GM18867 (cell line): ENCODE results near the gene IL1RL2.

ENCODE experiments used
- ATAC-seq: cut with Tn5 transposase; IDR thresholded peaks from one replicate; pipeline ENCODE4 v1.9.1; 2021; ENCODE audit warnings: mild to moderate bottlenecking, moderate library complexity; ENCODE audit not compliant: unreplicated experiment

The IL1RL2 gene

DNA sequence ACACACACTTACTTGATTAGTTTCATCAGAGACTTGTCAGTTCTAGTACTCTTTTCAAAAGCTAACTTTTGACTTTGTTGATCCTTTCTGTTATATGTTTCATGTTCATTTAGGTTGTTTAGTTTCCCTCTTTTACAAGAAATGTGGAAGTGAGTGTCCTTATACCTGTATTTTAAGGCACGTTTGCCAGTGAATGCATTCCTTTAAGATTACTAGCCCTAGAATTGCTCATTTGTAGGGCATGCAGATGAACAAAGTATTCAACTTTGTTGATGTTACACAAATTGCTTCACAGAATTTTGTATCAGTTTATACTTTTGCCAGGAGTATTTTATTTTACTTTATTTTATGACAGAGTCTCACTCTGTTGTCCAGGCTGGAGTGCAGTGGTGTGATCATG lies 6.3 kb downstream of the IL1RL2 start:
- no peak for ATAC-seq

DNA sequence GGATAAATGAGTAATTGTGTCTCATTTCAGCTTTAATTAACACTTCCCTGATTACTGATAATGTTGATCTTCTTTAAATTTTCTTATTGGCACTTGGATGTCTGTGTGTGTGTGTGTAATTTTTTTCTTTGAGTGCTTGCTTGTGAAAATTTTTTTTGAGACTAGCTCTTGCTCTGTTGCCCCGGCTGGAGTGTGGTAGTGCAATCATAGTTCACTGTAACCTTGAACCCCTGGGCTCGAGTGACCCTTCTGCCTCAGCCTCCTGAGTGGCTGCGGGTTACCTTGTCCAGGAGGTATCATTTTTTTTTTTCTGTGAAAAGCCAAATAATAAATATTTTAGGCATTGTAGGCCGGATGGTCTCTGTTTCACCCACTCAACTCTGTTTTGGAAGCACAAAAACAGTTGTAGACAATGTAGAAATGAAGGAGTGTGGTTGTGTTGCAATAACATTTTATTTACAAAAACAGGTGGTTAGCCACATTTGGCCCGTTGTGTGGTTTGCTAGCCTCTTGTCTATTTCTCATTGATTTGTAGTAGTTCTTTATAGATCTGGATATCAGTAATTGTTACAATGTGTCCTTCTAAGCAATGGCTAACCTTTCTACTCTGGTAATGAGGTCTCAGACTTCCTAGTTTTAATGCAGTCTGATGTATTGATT lies 7.9 kb downstream of the IL1RL2 start:
- no peak for ATAC-seq

DNA sequence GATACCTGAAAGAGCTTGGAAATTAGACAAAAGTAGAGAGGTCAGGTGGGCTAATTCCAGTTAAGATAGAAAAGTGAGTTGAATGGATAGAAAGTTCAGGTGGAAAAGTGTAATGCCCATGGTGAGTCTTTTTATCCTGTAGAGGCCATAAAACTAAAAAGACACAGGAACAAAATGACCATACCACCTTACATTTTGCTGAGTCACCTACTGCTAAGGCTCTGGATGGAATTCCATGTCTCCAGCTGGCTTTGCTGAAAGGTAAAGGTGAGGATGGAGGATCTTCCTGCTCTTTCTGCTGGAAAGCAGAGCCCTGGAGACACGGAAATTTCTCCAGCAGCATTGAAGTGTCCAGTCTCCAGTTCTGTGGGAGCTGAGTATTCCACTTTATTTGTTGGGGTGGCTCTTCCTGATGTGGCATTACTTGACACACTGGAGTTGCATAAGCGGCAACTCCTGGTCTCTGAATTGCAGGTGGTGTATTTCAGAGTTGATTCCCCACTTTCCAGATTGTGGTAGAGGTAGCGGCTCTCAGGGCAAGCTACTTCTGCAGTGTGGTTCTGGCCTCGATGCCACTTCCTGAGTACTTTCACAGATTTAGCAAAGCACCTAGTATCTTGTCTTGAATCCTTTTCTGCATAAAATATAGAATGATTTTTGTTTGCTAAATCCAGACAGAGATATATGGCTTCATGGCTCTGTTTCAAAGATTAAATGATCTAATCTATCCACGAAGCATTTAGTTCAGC lies 10.7 kb downstream of the IL1RL2 start:
- no peak for ATAC-seq

DNA sequence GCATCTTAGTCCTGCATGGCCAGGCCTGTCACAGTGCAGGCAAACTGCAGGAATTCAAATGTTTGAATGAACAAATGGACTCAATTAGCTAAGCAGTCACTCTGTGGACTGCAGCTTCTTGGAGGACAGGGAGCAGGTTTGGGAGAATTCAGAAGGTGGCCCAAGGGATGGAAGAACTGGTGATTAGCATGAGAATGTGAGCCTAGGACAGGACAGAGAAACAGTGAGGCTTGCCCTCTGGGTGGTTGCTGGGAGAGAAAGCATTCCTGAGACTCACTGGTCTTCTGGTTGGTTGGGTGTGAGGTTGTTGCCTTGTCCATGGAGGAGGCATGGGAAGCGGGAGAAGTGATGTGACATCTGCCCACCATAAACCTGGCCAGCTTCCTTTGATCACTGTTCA lies 13.7 kb downstream of the IL1RL2 start:
- no peak for ATAC-seq

DNA sequence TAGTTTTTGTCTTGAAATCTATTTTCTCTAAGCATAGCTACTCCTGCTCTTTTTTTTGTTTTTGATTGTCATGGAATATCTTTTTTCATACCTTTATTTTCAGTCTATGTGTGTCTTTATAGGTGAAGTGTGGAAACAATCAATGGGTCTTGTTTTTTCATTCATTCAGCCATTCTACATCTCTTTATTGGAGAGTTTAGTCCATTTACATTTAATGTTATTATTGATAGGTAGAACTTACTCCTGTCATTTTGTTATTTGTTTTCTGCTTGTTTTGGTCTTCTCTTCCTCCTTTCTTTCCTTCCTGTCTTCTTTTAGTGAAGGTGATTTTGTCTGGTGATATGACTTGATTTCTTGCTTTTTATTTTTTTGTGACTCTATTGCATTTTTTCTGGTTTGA lies 17.8 kb downstream of the IL1RL2 start:
- ATAC-seq = no peak

DNA sequence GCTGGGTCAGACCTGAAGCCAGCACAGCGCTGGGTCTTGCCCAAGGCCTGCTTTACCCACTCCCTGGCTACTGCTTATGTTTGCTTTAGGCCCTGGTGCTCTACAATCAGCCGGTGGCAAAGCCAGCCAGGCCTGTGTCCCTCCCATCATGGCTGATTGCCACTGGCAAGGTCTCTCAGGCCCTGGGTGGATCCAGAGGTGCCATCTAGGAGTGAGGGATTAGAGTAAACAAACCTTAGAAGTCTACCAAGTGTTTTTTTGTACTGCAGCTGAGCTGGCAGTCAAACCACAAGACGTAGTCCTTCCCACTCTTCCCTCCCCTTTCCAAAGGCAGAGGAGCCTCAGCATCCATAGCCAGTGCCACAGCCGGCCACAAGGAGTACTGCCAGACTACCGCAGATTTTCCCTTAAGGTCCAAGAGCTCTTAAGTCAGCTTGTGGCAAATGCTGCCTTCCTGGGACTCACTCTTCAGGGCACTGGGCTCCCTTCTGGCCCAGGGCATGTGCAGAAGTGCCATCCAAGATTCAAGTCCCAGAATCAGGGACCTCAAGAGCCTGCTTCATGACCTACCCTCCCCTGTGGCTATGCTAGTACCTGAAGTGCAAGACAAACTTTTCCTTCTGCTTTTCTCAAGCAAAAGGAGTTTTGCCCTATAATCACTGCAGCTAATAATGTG lies 20.0 kb downstream of the IL1RL2 start:
- ATAC-seq = no peak

DNA sequence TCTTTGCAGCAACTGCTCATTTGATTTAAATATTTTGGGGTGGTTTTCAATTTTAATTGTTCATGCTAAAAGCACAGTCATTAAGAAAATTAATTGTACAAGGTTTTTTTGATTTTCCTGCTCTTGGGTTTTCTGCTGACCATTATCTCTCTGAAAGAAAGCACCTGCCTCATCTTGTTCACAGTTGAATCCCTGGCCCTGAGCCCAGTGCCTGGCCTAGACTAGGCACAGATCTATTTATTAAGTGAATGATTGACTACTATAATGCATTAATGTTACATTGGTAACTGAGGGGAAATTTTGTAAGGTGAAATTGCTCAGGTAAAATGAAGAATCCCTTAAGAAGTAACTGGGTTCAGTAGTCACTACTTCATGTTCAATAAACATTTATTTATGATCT lies 22.0 kb downstream of the IL1RL2 start:
- ATAC-seq = no peak

DNA sequence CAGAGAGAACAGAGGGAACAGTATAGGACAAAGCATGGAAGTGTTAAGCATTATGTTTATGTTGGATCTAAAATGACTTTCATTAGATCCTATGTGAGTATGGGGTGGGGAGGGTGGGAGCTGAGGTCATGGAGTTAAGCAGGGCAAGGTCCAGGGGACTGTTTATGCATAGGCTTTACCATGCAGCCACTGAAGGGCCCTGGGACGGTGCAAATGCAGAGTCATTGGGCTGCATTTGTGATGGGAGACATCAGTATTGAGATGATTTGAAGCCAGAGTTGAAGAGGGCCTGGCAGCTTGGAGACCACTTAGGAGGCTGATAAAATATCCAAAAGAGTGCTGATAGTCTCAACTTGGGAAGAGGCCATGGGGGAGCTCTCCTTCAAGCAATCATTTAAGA lies 22.7 kb downstream of the IL1RL2 start:
- no peak for ATAC-seq

DNA sequence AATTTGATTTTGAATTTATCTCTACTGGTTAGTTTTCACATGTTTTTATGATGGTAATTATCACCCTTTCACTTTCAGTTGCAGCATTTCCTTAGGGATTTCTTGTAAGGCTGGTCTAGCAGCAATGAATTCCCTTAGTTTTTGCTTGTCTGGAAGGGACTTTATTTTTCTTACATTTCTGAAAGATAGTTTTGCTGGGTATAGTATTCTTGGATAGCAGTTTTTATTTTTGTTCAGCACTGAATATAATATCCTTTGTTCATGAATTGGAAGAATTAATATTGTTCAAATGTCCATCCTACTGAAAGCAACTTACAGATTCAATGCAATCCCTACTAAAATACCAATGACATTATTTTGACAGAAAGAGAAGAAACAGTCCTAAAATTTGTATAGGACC lies 30.2 kb downstream of the IL1RL2 start:
- ATAC-seq = no peak

DNA sequence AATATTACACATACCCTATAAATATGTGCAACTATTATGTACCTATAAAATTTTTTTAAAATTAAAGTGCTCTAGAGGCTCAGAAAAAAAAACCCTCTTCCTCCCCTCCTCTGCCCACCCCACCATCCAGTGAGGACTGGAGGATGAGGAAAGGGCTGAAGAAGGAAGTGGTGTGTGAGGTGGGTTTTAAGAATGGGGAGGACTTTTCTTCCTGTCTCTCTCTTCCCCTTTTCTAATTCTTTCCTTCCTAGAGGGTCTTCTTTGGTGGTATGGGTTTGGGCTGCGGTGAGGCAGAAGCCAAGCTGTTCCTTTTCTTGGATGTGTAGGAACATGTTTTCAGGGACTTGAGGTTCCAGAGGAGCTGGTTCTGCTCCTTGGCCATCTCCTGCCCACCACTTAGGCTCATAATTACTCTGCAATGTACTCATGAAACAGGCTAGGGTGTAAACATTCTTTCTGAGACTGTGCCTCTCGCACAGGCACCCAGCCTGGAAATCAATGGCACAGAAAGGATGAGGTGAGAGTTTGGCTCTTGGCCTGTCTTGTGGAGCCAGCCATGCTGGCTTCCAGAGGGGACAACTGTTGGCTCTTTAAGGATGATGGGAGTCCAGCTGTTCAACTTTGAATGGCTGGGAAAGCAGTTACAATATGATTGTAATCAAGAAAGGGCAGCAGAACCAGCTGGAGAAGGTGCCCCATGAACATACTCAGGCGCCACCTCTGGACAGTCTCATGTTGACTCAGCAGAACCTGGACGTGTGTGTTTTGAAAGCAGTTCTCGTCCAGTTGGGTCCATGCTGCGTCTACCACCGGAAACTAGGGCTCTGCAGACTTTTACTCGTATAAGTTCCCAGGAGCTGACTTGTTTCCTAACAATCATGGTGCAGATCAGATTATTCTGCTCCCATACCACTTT lies 38.3 kb downstream of the IL1RL2 start:
- ATAC-seq = no peak

DNA sequence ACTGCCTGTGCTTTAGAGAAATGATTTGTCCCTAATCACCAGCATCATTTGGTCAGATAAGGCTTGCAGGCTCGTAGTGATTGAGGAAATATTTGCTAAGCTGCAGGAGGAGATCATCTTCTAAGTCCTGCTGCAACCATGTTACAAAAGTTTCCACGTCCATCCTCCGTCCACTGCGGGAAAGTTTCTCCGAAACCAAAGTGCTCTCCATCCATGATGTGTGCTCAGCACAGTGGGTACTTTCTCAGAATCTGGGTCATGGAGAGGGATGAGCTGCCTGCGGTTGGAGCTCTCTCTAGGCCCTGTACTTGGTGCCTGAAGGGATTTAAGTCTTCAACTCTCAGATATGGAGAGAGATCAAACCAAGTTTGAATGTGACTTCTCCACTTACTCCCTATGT lies 39.3 kb downstream of the IL1RL2 start:
- ATAC-seq = no peak

DNA sequence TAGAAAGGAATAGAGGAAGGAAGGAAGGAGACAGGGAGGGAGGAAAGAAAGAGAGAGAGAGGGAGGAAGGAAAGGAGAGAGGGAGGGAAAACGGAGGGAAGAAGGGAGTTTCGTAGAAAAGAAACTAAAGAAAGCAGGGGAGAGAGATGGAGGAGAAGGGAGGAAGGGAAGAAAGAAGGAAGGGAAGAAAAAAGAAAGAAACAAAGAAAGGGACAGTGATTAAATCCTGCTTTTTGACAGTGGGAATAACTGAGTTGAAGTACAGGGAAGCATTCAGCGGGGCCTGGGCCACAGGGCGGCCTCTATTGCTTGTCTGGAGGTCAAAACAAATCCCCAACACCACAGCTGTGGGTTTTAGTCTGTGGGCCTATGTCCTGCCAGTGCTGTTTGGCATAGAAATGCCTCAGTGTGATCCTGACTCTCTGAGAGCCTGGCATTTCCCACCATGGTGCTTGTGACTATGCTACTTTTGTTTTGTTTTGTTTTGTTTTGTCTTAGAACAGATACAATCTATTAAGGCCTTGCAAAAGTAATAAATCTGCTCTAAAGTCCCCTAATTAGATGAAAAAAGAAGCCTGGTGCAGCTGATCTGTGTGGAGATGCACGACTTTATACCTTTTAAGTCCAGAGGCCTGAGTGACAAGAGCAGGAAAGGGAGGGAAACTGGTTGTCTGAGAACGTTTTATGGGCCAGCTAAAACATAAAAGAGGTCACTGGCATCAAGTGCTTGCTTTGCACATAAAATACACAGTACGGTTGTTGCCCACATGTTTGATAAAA lies 40.0 kb downstream of the IL1RL2 start:
- no peak for ATAC-seq

DNA sequence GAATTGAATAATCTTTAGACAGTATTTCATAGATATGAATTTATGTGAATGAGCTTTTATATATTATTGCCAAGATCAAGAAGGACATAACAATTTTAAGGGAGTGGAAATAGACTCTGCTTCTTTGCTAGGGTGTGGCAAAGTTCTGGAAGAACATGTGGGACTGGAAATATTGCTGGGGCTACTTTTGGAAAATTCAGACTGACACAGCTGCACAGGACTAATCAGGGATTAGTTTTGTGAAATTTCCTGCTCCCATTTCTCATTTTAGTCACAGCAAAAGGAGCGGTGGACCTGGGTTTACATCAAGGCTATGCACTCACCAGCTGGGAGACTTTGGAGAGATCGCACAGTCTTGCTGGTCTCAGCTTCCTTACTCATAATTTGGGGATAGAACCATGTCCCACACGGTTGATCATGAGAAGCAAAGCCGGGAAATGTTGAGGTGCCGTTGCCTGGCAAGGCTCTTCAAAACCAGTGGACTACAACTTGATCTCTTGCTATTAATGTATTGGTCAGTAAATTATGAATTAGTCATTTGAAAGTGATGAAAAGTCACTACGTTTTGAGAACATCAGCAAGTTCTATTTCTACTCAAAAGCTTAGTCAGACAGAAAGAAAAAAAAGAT lies 42.4 kb downstream of the IL1RL2 start:
- ATAC-seq = no peak

DNA sequence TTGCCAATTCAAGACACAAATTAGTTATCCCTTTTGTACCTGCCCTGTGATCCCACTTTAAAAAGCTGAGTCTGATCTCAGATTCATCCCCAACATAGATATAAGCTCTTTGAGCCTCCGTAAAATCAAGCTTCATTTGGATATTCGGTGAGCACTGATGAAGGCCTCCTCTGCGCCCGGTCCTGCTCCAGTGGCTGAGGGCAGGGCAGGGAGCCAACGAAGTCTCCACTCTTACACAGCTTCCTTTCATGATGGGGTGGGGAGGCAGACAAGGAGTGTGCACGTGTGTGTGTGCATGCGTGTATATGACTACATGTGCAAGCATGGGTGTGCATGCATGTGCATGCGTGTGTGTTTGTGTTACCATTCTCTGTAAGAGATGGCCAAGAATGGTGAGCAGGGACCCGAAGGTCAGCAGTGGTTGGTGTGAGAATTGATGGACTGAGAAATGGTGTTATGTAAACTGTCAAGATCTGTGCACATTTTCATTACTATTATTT lies 43.6 kb downstream of the IL1RL2 start:
- ATAC-seq = no peak

DNA sequence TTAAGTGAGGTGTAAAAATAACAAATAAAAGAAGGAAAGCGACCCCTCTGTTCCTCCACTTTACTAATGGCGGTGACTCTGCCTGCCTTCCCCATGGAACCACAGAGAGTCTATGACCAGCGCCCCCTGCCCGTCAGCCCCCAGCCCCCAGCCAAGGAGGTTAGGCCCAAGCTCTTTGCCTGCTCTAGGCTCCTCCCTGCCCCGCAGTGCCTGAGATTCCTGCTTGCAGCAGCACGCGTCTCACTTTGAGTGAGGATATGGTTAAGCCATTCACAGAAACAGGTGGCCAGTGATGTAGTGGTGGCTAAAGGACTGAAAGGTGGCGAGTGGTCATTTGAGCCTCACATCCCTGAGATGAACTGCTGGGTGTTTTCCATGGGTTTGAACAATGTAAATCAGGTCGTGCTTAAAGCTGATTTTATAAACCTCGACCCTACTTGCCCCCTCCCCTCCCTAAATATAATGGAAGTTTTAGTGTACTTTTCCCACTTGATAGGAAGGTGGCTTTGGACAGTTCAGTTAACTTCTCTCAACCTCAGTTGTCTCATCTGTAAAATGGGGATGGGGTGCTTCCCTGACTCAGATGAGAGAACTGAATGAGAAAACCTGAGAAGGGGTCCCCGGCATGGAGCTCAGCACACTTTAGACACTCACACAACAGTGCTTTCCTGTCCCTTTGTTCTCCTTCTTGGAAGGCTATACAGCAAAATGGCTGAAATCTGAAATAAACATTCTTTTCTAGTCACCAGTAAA lies 46.5 kb downstream of the IL1RL2 start:
- ATAC-seq = no peak

DNA sequence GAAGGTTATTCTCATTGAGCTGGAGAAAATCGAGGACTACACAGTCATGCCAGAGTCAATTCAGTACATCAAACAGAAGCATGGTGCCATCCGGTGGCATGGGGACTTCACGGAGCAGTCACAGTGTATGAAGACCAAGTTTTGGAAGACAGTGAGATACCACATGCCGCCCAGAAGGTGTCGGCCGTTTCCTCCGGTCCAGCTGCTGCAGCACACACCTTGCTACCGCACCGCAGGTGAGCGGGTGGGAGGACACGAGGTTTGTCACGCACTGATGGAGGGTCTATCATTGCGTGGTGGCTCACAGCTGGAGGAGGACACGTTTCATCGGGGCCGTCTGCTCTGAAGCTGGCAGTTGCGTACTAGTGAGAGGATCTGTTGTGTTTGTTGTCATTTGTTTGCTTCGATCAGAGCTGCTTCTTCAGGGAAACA lies 48.2 kb downstream of the IL1RL2 start:
- ATAC-seq = no peak

DNA sequence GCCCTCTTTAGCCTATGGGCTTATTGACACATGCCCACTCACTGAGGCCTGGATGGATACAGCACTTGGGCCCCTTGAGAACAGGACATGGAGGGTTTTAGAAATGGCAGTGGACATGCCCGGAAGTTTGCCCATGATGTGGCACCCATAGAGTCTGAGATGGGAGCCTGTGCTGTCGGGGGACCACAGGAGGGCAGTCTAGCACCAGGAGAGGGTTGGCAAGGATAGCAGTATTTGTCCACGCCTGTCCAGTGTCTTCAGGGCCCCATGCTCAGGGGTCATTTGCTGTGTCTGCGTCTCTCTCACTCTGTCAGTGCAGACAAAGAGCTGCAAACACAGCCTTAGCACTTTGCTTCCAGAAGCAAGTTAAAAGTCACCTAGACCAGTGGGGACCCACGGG lies 48.7 kb downstream of the IL1RL2 start:
- no peak for ATAC-seq

DNA sequence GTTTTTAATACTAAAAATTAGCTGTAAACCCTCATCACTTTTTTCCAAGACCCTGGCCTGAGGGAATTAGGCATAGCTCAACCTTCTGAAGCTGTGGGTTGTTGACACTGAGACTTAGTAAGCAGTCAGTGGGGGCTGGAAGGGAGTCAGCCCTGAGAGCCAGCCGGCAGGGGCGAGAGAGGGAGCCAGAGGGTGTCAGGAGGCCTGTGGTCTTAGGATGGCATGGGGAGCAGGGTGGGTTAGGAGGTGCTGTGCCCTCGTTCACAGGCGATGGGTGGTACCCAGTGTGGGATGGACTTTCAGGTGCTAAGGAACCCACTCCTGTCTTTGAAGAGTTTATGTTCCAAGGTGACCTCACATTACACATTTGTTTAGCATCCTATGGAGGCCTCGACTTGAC lies 49.3 kb downstream of the IL1RL2 start:
- ATAC-seq = no peak

DNA sequence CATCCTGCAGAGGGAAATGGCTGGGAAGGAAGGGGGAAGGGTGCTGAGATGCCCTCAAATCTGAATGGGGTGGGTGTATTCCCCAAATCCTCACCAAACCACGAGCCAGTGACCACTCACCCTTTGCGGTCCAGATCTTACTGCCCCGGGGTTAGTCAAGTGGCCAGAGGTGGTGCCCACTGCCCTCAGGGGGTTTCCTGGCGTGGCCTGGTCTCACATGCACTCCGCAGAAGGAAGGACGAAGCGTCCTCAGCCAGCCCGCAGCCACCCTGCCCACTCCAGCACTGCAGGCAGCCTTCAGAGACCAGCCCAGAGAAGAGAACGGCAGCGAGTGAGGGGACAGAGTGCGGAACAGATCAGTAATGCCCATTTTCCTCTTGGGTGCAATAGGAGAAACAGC lies 50.4 kb downstream of the IL1RL2 start:
- ATAC-seq = no peak
